HG03342 (cell line): ENCODE data around the gene TNNT2.

Experiments
- ATAC-seq: cut with Tn5 transposase; IDR thresholded peaks from one replicate; pipeline ENCODE4 v1.9.1; 2021; ENCODE audit warnings: mild to moderate bottlenecking, moderate library complexity; ENCODE audit not compliant: unreplicated experiment

TNNT2 gene

DNA sequence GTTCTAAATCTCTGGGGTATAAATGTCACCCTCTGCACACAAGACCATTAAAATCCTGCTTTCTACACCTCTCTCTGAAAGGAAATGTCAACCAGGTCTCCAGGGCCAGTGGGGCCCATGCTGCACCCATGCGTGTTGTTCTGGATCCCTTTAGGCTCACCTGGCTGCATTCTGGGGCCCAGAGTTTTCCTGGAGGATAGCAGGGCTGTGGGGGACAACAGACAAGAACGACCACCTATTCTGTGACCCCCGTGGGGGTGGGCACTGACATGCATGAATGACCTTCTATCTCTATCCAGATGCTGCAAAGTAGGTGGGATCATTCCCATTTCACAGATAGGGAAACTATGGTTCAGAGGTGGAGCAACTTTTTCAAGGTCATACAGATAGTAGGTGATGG is 41.6 kb downstream of the TNNT2 start:
- ATAC-seq, result no peak

DNA sequence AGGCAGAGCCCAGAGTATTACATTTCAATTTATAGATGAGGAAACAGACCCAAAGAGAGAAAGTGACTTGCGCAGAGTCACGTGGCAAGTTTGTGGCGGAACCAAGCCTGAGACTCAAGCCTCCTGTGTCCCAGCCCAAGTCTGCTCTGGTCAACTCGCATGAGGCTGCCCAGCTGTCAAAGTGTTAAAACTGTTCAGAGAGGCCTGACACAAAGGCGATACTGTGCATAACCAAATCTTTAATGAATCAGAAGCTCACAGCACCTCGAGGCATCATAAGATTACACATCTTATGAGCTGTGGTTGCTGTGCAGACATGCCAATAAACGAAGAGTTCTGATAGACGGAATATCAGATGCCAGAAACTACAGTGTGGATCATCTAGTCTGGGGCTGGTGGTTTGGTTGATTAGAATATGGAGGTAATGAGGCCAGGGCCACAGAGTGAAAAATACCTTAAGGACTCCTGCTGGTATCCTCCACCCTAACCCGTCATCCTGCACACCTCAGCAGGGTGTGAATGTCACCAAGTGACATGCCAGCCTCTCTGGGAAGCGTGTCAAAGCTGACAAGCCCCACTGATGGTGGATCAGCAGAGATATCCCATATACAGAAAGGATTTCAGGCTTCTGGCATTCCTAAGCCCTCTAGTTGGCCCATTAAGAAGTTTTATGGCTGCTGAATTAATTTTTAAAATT is 42.2 kb downstream of the TNNT2 start:
- no peak for ATAC-seq

DNA sequence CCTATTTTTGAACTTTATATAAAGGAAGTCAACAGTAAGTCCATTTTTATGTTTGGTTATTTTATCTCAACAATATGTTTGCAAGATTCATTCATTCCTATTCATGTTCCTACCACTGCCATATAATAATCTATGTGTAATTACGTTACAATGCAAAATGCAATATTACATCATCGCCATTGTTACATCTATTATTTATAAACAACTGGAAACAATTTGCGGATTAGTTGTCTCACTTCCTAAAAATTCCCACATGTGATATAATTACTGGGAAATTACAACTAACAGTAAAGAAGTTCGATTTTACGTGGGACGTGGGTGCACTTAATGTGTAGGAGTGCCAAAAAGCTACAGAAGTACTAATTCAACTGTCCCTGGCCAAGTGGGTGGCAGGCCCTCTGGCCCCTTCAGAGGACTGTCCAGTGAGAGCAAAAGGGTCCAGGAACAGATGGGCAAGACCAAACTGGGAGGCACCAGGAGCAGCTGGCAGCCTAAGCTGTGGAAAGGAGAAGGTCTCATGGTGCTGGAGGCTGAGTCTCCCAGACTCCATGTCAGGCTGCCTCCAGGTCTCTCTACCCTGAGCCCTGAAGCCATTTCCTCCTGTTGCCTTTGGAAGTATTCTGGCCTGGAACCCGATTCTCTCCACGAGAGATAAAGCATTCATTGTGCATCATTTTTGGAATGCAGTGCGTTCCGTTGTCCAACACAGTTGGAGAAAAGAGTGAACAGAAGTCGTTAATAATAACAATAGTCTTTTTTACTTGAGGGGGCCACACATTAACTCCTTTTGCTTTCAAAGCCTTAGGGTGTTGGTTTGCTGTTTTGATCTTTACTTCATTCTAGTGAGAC is 42.9 kb downstream of the TNNT2 start:
- ATAC-seq, result no peak

DNA sequence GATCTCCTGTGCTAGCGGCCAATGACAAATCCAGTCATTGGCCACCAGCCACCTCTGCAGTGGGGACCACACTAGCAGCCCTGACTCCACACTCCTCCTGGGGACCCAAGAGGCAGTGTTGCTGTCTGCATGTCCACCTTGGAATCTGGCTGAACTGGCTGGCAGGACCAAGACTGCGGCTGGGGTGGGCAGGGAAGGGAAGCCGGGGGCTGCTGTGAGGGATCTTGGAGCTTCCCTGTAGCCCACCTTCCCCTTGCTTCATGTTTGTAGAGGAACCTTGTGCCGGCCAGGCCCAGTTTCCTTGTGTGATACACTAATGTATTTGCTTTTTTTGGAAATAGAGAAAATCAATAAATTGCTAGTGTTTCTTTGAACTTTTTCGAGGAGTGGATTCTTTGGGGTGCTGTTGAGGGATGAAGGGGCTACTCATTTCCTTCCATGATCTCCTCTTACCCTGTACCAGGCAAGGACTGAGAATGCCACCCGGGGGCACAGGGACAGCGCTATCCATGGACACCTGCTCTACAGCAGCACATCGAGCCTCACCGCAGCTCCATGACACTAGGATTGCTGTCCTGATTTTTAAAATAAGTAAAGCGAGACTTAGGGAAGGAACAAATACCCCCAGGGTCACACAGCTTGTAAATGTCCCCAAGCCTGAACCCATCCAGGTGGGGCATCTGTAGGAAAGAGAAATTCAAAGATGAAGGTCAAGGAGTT is 44.7 kb downstream of the TNNT2 start:
- ATAC-seq, result no peak

DNA sequence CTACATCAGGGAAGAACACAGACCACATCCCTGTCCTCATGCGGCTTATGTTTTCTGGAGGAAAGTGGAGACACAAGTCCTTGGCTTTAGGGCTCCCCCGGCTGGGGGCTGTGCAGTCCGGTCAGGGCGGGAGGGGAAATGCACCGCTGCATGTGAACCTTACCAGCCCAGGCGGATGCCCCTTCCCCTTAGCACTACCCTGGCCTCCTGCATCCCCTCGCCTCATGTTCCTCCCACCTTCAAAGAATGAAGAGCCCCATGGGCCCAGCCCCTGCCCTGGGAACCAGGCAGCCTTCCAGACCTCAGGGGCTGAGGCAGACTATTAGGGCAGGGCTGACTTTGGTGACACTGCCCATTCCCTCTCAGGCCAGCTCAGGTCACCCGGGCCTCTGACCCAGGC is 45.5 kb downstream of the TNNT2 start:
- no peak for ATAC-seq

DNA sequence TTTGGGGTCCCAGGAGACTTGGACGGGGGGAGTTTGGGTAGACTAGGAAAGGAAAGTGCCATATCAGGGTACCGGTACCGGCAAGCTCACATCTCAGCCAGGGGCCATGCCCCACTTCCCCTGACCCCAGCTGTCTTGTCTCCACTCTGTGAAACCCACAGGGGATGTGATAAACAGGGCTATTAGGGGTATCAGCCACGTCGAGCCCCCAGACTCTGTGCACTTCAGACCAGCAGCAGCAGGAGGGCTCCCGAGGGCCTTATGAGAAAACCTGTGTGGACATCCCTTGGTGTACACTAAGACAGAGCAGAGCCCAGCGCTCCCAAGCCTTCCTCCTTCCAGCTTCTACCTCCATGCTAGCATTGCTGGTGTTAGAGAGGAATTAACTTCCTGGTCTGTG is 46.3 kb downstream of the TNNT2 start:
- ATAC-seq, result no peak

DNA sequence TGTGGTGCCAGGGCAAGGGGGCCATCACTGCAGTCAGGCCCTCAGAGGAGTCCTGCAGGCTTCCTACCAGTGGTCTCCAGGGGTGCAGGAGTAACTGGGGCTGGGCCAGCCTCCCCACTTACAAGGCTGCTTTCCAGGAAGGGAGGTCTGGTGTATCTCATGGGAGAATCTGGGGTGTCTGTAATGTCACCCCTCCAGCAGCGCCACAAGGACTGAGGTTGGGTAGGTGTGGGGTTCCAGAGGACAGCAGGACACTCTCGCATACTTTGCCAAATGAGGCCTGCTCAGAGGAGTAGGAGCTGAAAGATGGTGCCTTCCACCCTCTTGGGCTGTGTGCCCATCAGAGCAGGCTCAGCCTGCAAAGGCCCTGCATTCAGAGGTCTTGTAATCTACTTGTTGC is 46.9 kb downstream of the TNNT2 start:
- no peak for ATAC-seq

DNA sequence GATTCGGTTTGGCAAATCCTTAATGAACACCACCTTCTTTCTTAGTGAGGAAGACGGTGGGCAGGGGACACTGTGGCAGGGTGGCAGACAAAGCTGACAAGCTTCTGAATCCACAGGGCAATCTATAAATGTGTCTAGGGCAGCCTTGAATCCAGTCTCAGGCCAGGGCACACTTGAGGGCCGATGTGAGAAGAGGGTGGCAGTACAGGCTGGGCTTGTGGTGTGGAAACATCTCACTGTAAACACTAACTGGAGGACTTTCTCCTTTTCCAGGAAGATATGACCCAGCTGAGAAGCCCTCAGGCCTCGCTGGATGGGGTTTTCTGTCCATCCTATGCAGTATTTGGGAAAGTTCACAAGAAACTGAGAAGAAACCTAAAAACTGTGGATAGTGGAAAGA is 47.7 kb downstream of the TNNT2 start:
- no peak for ATAC-seq

DNA sequence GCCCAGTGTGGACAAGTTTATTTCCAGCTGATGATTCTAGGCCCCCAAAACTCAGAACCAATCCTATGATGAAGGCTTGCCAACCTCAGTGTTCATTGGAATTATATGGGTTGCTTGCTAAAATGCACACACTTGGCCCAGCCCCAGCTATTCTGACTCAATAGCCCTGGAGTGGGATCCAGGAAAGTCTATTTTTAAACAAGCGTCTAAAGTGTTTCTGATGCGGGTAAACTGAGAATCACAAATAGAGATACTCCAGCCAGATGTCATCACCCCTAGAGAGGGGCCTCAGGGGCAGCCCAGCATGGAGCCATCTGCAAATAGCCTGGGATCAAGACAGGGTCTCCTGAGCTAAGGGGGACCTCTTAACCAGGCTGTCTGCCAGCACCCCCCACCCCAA is 48.2 kb downstream of the TNNT2 start:
- ATAC-seq, result no peak

DNA sequence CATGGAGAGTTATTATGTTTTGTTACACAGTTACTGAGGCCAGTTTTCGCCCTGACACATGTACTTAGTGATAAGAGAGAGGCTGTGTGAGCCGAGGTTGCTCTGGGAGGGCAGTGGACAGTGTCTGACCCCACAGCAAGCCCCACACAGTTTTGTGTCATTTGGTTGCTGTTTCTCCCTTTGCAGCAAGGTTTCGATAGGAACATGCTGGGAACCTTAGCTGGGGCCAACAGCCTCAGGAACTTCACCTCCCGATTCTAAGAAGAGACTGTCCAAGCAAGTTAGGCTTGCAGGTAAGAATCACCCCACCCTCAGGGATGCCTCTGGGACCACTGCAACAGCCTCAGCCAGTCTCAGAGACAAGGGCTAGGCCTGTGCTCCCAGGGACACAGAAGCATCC is 48.9 kb downstream of the TNNT2 start:
- ATAC-seq, result no peak

DNA sequence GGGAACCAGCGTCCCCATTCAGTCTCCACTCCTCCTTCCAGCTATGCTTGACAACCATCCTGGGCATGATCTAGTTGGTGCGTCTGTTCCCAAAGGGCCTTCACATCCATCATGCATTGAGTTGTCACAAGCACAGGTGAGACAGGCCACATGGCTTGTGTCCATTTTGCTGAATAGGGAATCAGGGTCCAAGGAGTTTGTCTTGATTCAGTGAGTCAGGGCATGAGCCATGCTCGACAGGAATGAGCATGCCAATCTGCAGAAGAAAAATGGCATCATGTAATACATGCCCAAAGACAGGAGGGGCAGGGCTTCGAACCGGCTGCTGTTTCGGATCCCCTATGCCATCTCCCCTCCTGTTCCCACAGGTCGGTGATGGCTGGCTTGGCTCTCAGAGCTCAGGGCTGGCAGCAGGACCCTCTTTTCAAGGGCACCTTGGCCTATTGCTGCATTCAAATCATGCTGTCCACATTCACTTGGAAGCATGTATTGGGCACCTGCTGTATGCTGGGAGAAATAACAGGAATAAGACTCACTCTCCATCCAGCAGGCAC is 49.7 kb downstream of the TNNT2 start:
- ATAC-seq, result no peak

DNA sequence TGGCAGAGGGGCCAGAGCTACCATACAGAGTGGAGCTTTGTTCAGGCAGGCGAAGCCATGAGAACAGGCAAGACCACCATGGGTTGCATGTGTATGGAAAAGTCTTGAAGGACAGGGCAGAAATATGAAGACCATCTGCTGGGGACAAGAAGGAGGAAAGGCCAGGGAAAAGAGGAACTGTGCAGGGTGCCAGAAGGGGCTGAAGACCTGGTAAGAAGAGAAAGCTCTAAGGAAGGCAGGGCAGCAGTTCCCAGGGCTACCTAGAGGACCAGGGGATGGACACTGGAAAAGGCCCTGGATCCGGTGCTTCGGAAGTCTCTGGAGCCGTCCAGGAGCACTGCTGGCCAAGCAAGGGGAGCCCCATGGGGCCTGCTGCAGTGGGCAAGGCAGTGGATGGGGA is 50.8 kb downstream of the TNNT2 start:
- no peak for ATAC-seq

DNA sequence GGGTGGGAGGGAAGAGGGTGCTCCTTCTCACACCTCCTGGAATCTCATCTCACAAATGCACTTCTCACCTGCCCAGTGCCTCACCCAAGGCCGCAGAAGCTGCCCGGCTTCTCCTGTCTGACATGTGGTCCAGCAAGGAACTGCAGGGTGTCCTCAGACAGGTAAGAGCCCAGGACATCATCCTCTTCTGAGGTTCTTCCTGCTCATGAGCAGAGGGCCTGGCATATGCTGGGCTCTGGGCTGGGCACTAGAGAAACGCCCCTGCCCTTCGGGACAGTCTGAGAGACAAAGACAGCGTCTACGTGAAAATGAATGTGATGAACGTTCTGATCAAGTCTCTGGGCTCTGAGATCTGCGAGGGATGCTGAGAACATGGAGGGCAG is 51.8 kb downstream of the TNNT2 start:
- ATAC-seq, result no peak

DNA sequence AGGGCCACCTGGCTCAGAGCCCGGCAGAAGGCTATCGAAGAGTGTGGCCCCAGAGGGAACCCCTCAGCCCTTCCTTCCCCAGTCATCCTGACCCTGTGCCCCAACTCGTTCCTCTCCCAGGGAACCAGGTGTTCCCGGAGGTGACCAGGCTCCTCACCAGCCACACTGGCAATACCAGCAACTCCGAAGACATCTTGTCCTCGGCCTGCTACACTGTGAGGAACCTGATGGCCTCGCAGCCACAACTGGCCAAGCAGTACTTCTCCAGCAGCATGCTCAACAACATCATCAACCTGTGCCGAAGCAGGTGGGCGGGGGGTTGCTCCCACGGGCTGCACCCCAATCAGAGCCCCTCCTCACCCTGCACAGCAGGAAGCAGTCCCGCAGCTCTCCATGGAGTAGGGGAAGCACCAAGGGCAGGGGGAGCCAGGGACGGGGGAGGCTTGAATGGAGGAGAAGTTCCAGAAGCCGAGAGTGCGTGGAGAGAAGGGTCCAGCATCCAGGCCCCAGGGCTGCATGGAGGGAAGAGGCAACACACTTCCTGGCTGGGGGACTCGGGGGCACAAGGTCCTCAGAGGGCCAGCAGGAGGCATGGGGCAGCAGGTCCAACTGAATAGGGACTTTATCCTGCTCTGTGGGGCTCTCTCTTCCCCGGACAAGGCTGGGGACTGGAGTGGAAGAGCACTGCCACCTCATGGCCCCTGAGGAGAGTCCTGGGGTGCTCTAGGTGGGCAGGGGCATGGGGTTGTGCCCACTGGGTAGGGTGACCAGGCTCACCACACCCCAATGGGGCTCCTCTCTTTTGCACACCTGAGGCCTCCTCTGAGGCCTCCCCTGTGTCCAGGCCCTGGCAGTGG is 52.4 kb downstream of the TNNT2 start:
- ATAC-seq, result no peak

DNA sequence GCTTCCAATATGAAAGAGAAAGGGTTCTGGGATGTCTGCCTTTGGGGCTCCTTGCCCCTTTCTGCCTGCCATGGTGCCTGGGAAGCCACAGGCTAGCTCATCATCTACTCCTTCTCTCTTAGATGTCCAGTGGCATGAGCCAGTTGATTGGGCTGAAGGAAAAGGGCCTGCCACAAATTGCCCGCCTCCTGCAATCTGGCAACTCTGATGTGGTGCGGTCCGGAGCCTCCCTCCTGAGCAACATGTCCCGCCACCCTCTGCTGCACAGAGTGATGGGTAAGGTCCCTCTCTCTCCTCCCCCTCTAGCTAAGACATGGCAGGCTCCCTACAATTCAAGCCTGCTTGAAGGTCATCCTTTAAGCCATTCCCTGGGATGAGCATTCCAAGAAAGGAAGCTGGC is 53.2 kb downstream of the TNNT2 start:
- ATAC-seq, result no peak

DNA sequence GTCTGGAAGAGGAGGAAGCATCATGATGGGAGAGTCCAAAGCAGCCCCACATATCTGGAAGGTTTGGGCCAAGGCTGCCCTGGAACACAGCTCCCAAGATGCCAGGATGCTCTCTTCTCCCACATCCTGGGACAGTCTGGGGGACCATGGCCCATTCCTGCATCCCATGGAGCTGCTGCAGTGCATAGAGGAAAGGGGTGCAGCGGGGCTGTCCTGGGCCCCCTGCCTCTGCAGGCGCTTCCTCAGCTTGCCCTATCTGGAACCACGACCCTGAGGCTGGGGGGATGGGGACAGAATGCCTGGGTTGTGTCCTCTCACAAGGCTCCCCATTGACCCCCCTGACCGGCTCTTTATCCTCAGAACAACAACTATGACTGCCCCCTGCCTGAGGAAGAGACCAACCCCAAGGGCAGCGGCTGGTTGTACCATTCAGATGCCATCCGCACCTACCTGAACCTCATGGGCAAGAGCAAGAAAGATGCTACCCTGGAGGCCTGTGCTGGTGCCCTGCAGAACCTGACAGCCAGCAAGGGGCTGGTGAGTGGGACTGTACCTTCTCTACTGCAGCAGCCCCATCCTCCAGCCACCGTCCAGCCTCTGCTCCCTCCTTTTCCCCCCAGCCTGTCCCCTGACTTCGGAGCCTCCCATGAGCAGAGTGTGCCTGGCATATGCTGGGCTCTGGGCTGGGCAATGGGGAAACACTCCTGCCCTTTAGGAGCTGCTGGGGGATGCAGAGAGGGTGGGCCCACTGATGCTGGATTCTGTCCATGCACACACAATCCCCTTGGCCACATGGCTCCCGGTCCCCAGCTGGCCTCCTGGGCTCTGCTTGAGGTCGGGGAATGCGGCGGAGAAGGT is 54.6 kb downstream of the TNNT2 start:
- ATAC-seq, result no peak

DNA sequence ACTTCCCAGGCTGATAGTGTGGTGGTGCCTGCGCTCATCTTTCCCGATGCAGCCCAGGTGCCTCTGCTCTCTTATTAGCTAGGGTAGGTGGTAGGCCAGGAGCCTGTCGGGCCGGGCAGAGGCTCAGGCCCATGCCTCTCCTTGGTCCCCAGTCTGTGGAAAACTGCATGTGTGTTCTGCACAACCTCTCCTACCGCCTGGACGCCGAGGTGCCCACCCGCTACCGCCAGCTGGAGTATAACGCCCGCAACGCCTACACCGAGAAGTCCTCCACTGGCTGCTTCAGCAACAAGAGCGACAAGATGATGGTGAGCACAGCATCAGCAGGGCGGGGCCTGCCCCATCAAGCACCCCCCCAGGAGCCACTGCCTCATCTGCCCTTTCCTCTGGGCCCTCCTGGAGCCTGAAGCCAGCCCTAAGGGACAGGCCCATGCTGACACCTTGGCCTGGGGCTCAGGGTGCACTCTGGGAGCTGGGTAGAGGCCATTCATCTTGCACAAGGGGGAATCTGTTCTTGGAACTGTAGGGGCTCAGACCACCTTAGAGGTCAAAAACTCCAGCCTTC is 55.6 kb downstream of the TNNT2 start:
- ATAC-seq, result no peak

DNA sequence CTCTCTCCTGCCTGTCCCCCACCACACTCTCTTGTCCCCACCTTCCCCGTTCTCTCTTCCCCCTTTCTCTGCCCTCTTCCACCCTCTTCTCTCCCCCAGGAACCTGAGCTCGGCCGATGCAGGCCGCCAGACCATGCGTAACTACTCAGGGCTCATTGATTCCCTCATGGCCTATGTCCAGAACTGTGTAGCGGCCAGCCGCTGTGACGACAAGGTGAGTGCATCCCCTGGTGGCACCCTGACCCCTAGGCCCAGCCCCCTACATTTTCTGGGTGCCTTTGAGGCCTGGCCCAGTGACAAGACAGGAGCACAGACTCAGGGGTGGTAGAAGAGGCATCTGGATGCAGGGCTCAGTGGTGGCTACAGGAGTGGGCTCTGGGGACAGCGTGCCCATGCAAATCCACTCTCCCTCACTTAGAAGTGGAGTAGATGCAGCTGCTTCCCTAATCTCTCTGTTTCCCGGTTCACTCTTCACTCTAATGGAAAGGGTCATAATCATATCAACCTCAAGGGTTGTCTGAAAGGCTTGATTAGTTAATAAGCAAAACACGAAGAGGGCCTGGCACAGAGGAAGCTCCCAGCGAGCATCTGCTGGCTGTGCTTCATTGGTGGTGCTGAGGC is 57.2 kb downstream of the TNNT2 start:
- ATAC-seq, result no peak

DNA sequence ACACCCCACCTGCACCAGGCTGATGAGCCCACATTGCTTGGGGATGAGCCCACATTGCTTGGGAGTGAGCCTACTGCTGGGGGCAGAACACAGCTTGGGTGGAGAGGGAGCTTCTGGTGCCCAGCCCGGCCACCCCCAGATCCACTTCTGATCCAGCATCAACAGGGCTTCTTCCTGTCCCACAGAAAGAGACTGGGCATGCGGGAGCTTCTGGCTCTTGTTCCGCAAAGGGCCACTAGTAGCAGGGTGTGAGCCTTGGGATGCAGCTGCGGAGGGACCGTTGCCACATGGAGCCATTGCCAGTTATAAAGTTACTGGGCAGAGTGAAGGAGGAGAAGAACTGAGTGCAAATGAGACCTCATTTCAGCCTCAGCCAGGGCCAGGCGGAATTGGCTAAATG is 57.8 kb downstream of the TNNT2 start:
- no peak for ATAC-seq
